H1 (cell line): ENCODE results near the gene CELSR1. TPM values are rescaled to one million over a fixed set of nuclear protein-coding genes. Genes with fewer than 3 reads are reported as not detected.

Experiments used
- EP300 ChIP-seq, 2 experiments: IDR thresholded peaks; 1 replicate in 1 of 2; 2 replicates in 1 of 2; pipeline ENCODE4 v1.6.1; 2011 to 2012; ENCODE audit warnings: low read depth in 2 of 2, low read length in 2 of 2, mild to moderate bottlenecking in 2 of 2, borderline replicate concordance in 1 of 2, inconsistent platforms in 1 of 2, moderate library complexity in 1 of 2
- NRF1 ChIP-seq: IDR thresholded peaks from 2 replicates; pipeline ENCODE4 v1.6.1; 2011; ENCODE audit warnings: mild to moderate bottlenecking, low read depth, low read length, improper control_type of control experiment
- SRF ChIP-seq: IDR thresholded peaks from 2 replicates; pipeline ENCODE4 v1.6.1; 2011; ENCODE audit warnings: mild to moderate bottlenecking, low read depth, low read length, moderate library complexity
- polyA plus RNA-seq, 7 experiments: library from polyadenylated mRNA; depleted of rRNA in 3 of 7; stranded (reverse) in 5 of 7; unstranded in 2 of 7; fragments of >200 nt in 5 of 7; fragments of 200-250 nt in 2 of 7; gene quantifications; 1 replicate in 5 of 7; 2 replicates in 1 of 7; 4 replicates in 1 of 7; pipeline versions ENCODE4 v1.2.1 to v1.2.3, GENCODE V29; 2011 to 2013; ENCODE audit warnings: missing spikeins in 2 of 7, mixed read lengths in 2 of 7
- total RNA-seq: library from RNA; stranded (reverse); fragmentation: NEBNext Ultra II Directional; extraction: Animal tissue kit (Norgen Biotek cat#: 25700); gene quantifications from 2 replicates; pipeline ENCODE4 v1.2.1, GENCODE V29; 2021
- TF ChIP-seq, protein P1 (sequence below): fragments of 300-600 bp; sonication (generic); IDR thresholded peaks from 2 replicates; pipeline ENCODE4 v1.7.1; 2012; ENCODE audit warnings: low read length, moderate library complexity, mild to moderate bottlenecking, inconsistent platforms; ENCODE audit not compliant: insufficient replicate concordance

CELSR1 gene
- total and polyA plus RNA-seq, 2 of the 8 experiments (the other 6 are each of a cell fraction or from before 2014, with no cell fraction given): 9.0 to 12.4 TPM

DNA sequence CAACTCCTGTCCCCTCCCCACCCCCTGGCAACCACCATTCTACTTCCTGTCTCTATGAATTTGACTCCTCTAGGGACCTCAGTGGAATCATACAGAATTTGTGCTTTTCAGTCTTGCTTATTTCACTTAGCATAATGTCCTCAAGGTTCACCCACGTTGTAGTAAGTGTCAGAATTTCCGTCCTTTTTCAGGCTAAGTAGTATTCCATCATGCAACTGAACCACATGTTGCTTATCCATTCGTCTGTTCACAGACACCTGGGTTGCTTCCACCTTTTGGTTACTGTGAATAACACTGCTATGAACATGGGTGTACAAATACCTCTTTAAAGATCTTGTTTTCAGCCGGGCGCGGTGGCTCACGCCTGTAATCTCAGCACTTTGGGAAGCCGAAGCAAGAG, 16.5 kb downstream of the CELSR1 start (continued):
- TF ChIP-seq, protein P1, sequence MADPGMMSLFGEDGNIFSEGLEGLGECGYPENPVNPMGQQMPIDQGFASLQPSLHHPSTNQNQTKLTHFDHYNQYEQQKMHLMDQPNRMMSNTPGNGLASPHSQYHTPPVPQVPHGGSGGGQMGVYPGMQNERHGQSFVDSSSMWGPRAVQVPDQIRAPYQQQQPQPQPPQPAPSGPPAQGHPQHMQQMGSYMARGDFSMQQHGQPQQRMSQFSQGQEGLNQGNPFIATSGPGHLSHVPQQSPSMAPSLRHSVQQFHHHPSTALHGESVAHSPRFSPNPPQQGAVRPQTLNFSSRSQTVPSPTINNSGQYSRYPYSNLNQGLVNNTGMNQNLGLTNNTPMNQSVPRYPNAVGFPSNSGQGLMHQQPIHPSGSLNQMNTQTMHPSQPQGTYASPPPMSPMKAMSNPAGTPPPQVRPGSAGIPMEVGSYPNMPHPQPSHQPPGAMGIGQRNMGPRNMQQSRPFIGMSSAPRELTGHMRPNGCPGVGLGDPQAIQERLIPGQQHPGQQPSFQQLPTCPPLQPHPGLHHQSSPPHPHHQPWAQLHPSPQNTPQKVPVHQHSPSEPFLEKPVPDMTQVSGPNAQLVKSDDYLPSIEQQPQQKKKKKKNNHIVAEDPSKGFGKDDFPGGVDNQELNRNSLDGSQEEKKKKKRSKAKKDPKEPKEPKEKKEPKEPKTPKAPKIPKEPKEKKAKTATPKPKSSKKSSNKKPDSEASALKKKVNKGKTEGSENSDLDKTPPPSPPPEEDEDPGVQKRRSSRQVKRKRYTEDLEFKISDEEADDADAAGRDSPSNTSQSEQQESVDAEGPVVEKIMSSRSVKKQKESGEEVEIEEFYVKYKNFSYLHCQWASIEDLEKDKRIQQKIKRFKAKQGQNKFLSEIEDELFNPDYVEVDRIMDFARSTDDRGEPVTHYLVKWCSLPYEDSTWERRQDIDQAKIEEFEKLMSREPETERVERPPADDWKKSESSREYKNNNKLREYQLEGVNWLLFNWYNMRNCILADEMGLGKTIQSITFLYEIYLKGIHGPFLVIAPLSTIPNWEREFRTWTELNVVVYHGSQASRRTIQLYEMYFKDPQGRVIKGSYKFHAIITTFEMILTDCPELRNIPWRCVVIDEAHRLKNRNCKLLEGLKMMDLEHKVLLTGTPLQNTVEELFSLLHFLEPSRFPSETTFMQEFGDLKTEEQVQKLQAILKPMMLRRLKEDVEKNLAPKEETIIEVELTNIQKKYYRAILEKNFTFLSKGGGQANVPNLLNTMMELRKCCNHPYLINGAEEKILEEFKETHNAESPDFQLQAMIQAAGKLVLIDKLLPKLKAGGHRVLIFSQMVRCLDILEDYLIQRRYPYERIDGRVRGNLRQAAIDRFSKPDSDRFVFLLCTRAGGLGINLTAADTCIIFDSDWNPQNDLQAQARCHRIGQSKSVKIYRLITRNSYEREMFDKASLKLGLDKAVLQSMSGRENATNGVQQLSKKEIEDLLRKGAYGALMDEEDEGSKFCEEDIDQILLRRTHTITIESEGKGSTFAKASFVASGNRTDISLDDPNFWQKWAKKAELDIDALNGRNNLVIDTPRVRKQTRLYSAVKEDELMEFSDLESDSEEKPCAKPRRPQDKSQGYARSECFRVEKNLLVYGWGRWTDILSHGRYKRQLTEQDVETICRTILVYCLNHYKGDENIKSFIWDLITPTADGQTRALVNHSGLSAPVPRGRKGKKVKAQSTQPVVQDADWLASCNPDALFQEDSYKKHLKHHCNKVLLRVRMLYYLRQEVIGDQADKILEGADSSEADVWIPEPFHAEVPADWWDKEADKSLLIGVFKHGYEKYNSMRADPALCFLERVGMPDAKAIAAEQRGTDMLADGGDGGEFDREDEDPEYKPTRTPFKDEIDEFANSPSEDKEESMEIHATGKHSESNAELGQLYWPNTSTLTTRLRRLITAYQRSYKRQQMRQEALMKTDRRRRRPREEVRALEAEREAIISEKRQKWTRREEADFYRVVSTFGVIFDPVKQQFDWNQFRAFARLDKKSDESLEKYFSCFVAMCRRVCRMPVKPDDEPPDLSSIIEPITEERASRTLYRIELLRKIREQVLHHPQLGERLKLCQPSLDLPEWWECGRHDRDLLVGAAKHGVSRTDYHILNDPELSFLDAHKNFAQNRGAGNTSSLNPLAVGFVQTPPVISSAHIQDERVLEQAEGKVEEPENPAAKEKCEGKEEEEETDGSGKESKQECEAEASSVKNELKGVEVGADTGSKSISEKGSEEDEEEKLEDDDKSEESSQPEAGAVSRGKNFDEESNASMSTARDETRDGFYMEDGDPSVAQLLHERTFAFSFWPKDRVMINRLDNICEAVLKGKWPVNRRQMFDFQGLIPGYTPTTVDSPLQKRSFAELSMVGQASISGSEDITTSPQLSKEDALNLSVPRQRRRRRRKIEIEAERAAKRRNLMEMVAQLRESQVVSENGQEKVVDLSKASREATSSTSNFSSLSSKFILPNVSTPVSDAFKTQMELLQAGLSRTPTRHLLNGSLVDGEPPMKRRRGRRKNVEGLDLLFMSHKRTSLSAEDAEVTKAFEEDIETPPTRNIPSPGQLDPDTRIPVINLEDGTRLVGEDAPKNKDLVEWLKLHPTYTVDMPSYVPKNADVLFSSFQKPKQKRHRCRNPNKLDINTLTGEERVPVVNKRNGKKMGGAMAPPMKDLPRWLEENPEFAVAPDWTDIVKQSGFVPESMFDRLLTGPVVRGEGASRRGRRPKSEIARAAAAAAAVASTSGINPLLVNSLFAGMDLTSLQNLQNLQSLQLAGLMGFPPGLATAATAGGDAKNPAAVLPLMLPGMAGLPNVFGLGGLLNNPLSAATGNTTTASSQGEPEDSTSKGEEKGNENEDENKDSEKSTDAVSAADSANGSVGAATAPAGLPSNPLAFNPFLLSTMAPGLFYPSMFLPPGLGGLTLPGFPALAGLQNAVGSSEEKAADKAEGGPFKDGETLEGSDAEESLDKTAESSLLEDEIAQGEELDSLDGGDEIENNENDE: no peak
- no peak for TF ChIP-seq NRF1
- TF ChIP-seq SRF: no peak
- no peak for TF ChIP-seq EP300 (IDR thresholded peaks at IDR 0.05; ENCODE audit: borderline replicate concordance in 1 of 2, low read depth in 2 of 2, low read length in 2 of 2)
